IPS-NIHi11 (cell line): ENCODE data around the gene PSRC1.
A peak's percentile ranks its signal among the peaks of the same experiment; 100 is the strongest.
"Not testable (repeated sequence)": the region's sequence is repeated elsewhere in the genome, so short reads cannot be mapped to it uniquely, and the experiment has no call there.

ENCODE experiments used
- DNase-seq: peaks from one replicate; pipeline ENCODE4 v3.0.0; 2012; ENCODE audit warnings: mixed read lengths, low spot score

The PSRC1 gene

GRCh38 chr1:109282952-109283747, at the start of gene PSRC1:
Gene PSRC1, minus strand, starts transcription at chr1:109283145.
- peak; percentile 98 for DNase-seq

- DNase-seq: no peak
Measured at GRCh38 chr1:109331113-109331512, 48.2 kb upstream of the PSRC1 start.

- DNase-seq: no peak
Measured at GRCh38 chr1:109327285-109327684, 44.3 kb upstream of the PSRC1 start.

GRCh38 chr1:109322974-109323373, 40.0 kb upstream of the PSRC1 start:
- DNase-seq: no peak

- DNase-seq: no peak
Measured at GRCh38 chr1:109319114-109319513, 36.2 kb upstream of the PSRC1 start.

GRCh38 chr1:109316506-109316905, 33.6 kb upstream of the PSRC1 start:
- no peak for DNase-seq

- no peak for DNase-seq
Measured at GRCh38 chr1:109315288-109315687, 32.3 kb upstream of the PSRC1 start.

GRCh38 chr1:109314795-109315194, 31.9 kb upstream of the PSRC1 start:
- DNase-seq: no peak

- DNase-seq: no peak
Measured at GRCh38 chr1:109312978-109313775, 30.2 kb upstream of the PSRC1 start.

- no peak for DNase-seq
Measured at GRCh38 chr1:109312246-109312645, 29.3 kb upstream of the PSRC1 start.

- no peak for DNase-seq
Measured at GRCh38 chr1:109309347-109309746, 26.4 kb upstream of the PSRC1 start.

- DNase-seq: no peak
Measured at GRCh38 chr1:109307274-109308021, 24.5 kb upstream of the PSRC1 start.

GRCh38 chr1:109306832-109307273, 23.9 kb upstream of the PSRC1 start, which contains the start of gene MYBPHL:
Gene MYBPHL, minus strand, starts transcription at chr1:109307011. Its CDS starts 20 bp downstream, at chr1:109306991.
- no peak for DNase-seq

- not testable (repeated sequence) for DNase-seq
Measured at GRCh38 chr1:109305991-109306390, 23.0 kb upstream of the PSRC1 start.

GRCh38 chr1:109304226-109304920, 21.4 kb upstream of the PSRC1 start:
- DNase-seq: no peak

GRCh38 chr1:109301874-109302273, 18.9 kb upstream of the PSRC1 start:
- no peak for DNase-seq

- DNase-seq: no peak
Measured at GRCh38 chr1:109300650-109301151, 17.8 kb upstream of the PSRC1 start.

- DNase-seq: no peak
Measured at GRCh38 chr1:109299558-109300343, 16.8 kb upstream of the PSRC1 start.

- DNase-seq: no peak
Measured at GRCh38 chr1:109298666-109299557, 16.0 kb upstream of the PSRC1 start.

- DNase-seq: no peak
Measured at GRCh38 chr1:109296782-109297181, 13.8 kb upstream of the PSRC1 start.
